IMR-90 (cell line): ENCODE results near the gene FGD3.

Experiments
- FOS ChIP-seq: fragments of 150-350 bp; IDR thresholded peaks from 2 replicates; pipeline ENCODE4 v1.6.1; 2016; ENCODE audit warnings: low read depth, low read length
- POLR2A ChIP-seq: IDR thresholded peaks from 2 replicates; pipeline ENCODE4 v1.6.1; 2012; ENCODE audit warnings: mild to moderate bottlenecking, low read depth, low read length
- RAD21 ChIP-seq: IDR thresholded peaks from 2 replicates; pipeline ENCODE4 v1.6.1; 2012; ENCODE audit warnings: low read length, improper control_type of control experiment
- RCOR1 ChIP-seq: IDR thresholded peaks from 2 replicates; pipeline ENCODE4 v1.6.1; 2012; ENCODE audit warnings: mild to moderate bottlenecking, low read length, improper control_type of control experiment; ENCODE audit not compliant: insufficient replicate concordance
- RFX5 ChIP-seq: IDR thresholded peaks from 2 replicates; pipeline ENCODE4 v1.8.0; 2012; ENCODE audit warnings: low read depth, mild to moderate bottlenecking, low read length, moderate library complexity
- TF ChIP-seq, protein P1 (sequence below): conservative IDR thresholded peaks from 2 replicates; pipeline ENCODE4 v1.5.1; 2012; ENCODE audit warnings: mild to moderate bottlenecking, low read depth, low read length, improper control_type of control experiment
- TF ChIP-seq, protein P2 (sequence below): fragments of 150-350 bp; IDR thresholded peaks from 2 replicates; pipeline ENCODE4 v1.6.1; 2017; ENCODE audit warnings: mild to moderate bottlenecking, antibody characterized with exemption, low read length, low read depth

DNA sequence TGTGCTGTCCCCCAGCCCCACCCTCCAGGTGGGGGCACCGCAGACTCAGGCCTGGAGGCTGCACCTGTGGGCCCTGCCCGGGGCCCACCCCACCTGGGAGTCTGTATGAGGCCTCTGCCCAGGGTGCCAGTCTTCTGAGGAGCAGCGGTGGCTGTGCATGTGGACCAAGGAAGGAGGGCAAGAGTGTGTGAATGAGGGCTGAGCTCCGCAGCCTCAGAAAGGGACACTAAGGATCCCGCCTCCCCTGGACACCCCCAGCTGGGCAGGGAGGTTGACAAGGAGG, 19.1 kb downstream of the FGD3 start:
- TF ChIP-seq, protein P1, sequence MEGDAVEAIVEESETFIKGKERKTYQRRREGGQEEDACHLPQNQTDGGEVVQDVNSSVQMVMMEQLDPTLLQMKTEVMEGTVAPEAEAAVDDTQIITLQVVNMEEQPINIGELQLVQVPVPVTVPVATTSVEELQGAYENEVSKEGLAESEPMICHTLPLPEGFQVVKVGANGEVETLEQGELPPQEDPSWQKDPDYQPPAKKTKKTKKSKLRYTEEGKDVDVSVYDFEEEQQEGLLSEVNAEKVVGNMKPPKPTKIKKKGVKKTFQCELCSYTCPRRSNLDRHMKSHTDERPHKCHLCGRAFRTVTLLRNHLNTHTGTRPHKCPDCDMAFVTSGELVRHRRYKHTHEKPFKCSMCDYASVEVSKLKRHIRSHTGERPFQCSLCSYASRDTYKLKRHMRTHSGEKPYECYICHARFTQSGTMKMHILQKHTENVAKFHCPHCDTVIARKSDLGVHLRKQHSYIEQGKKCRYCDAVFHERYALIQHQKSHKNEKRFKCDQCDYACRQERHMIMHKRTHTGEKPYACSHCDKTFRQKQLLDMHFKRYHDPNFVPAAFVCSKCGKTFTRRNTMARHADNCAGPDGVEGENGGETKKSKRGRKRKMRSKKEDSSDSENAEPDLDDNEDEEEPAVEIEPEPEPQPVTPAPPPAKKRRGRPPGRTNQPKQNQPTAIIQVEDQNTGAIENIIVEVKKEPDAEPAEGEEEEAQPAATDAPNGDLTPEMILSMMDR, result no peak
- TF ChIP-seq RCOR1, result no peak
- TF ChIP-seq POLR2A, result no peak
- TF ChIP-seq FOS, result no peak
- no peak for TF ChIP-seq RFX5
- no peak for TF ChIP-seq RAD21
- TF ChIP-seq, protein P2, sequence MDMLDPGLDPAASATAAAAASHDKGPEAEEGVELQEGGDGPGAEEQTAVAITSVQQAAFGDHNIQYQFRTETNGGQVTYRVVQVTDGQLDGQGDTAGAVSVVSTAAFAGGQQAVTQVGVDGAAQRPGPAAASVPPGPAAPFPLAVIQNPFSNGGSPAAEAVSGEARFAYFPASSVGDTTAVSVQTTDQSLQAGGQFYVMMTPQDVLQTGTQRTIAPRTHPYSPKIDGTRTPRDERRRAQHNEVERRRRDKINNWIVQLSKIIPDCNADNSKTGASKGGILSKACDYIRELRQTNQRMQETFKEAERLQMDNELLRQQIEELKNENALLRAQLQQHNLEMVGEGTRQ, result no peak
